Uterus (tissue), 4 donors: ENCODE data around the gene CABP7. TPM values are rescaled to one million over a fixed set of nuclear protein-coding genes. Genes with fewer than 3 reads are reported as not detected.

Experiments
- DNase-seq, 2 donors: peaks; one replicate each; pipeline ENCODE4 v3.0.0-alpha.2; 2019 to 2020
- H3K27ac ChIP-seq, 2 donors: fragments of 200-600 bp; sonication (generic); 1 replicate in 1 of 2; 2 replicates in 1 of 2; pipeline ENCODE4 v1.5.1; 2016 to 2018
- H3K27me3 ChIP-seq, 2 donors: fragments of 200-600 bp; sonication (generic); one replicate each; pipeline ENCODE4 v1.5.1; 2018 to 2019; ENCODE audit warnings: control low read depth in 1 of 2
- H3K36me3 ChIP-seq, 2 donors: fragments of 200-600 bp; sonication (generic); one replicate each; pipeline ENCODE4 v1.5.1; 2019; ENCODE audit warnings: control low read depth in 1 of 2
- H3K4me1 ChIP-seq, 2 donors: fragments of 200-600 bp; sonication (generic); one replicate each; pipeline ENCODE4 v1.5.1; 2018 to 2019; ENCODE audit warnings: control low read depth in 1 of 2
- H3K4me3 ChIP-seq, 2 donors: fragments of 200-600 bp; sonication (generic); 1 replicate in 1 of 2; 2 replicates in 1 of 2; pipeline ENCODE4 v1.5.1; 2018 to 2019; ENCODE audit warnings: mild to moderate bottlenecking in 1 of 2
- H3K9me3 ChIP-seq, 2 donors: fragments of 200-600 bp; sonication (generic); one replicate each; pipeline ENCODE4 v1.5.1; 2019; ENCODE audit warnings: control low read depth in 1 of 2
- POLR2A ChIP-seq, 2 donors: fragments of 450-650 bp; IDR thresholded peaks; one replicate each; pipeline ENCODE4 v1.6.1; 2016; ENCODE audit warnings: antibody characterized with exemption in 2 of 2, mild to moderate bottlenecking in 1 of 2, moderate library complexity in 1 of 2
- intact Hi-C: fragments of 100-400 bp; cut with DNase I; formaldehyde crosslinking; loops from one replicate; pipeline ENCODE4 v1.15.1; 2023; ENCODE audit warnings: low total_unique reads
- total RNA-seq, 4 donors: library from RNA; depleted of rRNA in 3 of 4; stranded (reverse); fragments of >200 nt in 3 of 4; gene quantifications; one replicate each; pipeline versions ENCODE4 v1.1.0 to v1.2.4, GENCODE V29; 2014 to 2023
- TF ChIP-seq, protein P1 (sequence below), 4 experiments: fragments of 200-600 bp in 2 of 4; fragments of 450-650 bp in 2 of 4; sonication (generic) in 2 of 4; IDR thresholded peaks; one replicate each; pipeline ENCODE4 v1.5.1; 2016 to 2019; ENCODE audit warnings: antibody characterized with exemption in 4 of 4, mild to moderate bottlenecking in 2 of 4, moderate library complexity in 1 of 4
- donor health status: DM: yes; HTN: yes; CAD: no.

The CABP7 gene
- total RNA-seq, 4 donors from 2014 or later: 0.14 TPM; not detected in 3

DNA sequence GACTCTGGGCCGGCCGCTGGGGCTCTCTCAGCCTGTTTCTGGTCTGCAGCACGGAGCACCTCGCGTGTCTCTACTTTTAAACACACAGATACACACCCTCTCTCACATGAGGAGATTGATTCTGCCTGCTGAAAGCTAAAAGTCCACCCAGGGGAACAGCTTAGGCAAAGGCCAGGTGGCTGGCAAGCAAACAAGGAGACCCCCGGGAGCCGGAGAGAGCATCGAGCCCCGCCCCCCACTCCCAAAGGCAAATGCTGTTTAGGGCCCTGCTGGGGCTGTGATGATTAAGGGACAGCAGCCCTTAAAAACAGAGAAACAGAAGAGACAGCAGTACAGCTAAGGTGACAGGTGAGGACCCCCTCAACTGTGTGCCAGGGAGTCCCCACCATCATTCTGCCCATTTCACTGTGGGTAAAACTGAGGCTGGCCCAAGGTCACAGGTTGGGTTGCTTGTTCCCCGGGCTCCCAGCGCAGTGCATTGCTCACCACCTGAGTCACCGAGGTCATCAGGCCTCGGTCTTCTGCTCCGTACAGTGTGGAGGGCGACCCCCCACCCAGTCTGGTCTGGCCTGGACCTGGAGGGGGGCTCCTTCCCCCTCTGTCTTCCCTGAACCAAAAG, 6.8 kb downstream of the CABP7 start:
- DNase-seq: no peak
- no peaks in the 10 kb centered on the region for H3K36me3 ChIP-seq
- TF ChIP-seq, protein P1, sequence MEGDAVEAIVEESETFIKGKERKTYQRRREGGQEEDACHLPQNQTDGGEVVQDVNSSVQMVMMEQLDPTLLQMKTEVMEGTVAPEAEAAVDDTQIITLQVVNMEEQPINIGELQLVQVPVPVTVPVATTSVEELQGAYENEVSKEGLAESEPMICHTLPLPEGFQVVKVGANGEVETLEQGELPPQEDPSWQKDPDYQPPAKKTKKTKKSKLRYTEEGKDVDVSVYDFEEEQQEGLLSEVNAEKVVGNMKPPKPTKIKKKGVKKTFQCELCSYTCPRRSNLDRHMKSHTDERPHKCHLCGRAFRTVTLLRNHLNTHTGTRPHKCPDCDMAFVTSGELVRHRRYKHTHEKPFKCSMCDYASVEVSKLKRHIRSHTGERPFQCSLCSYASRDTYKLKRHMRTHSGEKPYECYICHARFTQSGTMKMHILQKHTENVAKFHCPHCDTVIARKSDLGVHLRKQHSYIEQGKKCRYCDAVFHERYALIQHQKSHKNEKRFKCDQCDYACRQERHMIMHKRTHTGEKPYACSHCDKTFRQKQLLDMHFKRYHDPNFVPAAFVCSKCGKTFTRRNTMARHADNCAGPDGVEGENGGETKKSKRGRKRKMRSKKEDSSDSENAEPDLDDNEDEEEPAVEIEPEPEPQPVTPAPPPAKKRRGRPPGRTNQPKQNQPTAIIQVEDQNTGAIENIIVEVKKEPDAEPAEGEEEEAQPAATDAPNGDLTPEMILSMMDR (IDR thresholded peaks at IDR 0.05): no peak
- TF ChIP-seq POLR2A (IDR thresholded peaks at IDR 0.05): no peak
- H3K9me3 ChIP-seq: no peaks in the 10 kb centered on the region
- no peaks in the 10 kb centered on the region for H3K27me3 ChIP-seq
- no peak overlapping the region for H3K27ac ChIP-seq
- H3K4me1 ChIP-seq: no peaks in the 10 kb centered on the region
- no peak overlapping the region for H3K4me3 ChIP-seq
- intact Hi-C loops: no loop called here

DNA sequence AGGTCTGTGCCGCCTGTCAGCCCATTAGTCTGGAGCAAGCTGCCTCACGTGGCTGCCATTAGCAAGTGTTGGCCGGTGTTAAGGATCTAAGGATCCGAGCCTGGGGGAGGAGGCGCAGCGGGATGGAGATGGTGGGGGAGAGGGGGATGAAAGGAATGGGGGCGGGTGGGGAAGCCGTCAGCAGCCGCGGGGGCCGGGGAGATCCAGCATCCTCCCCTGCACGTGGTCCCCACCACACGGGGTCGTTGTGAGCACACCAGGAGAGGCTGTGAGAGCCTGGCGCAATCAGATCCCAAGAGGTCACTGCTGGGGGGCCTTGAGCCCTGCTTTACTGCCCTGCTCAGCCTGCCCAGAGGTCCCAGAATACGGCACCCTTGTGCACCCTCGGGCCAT, 7.3 kb downstream of the CABP7 start:
- TF ChIP-seq, protein P1 (IDR thresholded peaks at IDR 0.05): peak in 2 of 4 experiments; percentile 7 to 21
- no peak for TF ChIP-seq POLR2A (IDR thresholded peaks at IDR 0.05)
- Histone ChIP-seq H3K4me1 (no peaks in the 10 kb centered on the region), H3K27me3 (no peaks in the 10 kb centered on the region), H3K27ac (no peak overlapping the region), H3K4me3 (no peak overlapping the region), H3K36me3 (no peaks in the 10 kb centered on the region), H3K9me3 (no peaks in the 10 kb centered on the region)
- intact Hi-C loops: no loop called here
- DNase-seq: peak; percentile 28 to 49

DNA sequence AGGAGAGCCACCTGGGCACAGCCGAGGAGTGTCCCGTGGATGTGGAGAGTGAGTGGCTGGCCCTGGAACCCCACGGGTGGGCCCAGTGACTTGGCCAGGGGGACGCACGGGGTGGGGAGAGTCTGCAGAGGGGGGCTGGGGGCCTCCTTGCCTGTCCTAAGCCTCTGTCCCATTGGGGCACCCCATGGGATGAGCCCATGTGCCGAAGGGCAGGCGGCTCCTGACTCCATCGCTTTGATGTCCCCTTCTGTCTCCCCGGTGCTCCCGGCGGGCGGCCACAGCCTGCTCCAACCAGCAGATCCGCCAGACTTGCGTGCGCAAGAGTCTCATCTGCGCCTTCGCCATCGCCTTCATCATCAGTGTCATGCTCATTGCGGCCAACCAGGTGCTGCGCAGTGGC, 9.4 kb downstream of the CABP7 start:
- H3K9me3 ChIP-seq: no peaks in the 10 kb centered on the region
- no peak overlapping the region for H3K27ac ChIP-seq
- no peaks in the 10 kb centered on the region for H3K4me1 ChIP-seq
- H3K4me3 ChIP-seq: no peak overlapping the region
- H3K36me3 ChIP-seq: no peaks in the 10 kb centered on the region
- DNase-seq: no peak
- TF ChIP-seq, protein P1 (IDR thresholded peaks at IDR 0.05): no peak
- TF ChIP-seq POLR2A (IDR thresholded peaks at IDR 0.05): no peak
- H3K27me3 ChIP-seq: no peaks in the 10 kb centered on the region
- intact Hi-C loops: no loop called here

DNA sequence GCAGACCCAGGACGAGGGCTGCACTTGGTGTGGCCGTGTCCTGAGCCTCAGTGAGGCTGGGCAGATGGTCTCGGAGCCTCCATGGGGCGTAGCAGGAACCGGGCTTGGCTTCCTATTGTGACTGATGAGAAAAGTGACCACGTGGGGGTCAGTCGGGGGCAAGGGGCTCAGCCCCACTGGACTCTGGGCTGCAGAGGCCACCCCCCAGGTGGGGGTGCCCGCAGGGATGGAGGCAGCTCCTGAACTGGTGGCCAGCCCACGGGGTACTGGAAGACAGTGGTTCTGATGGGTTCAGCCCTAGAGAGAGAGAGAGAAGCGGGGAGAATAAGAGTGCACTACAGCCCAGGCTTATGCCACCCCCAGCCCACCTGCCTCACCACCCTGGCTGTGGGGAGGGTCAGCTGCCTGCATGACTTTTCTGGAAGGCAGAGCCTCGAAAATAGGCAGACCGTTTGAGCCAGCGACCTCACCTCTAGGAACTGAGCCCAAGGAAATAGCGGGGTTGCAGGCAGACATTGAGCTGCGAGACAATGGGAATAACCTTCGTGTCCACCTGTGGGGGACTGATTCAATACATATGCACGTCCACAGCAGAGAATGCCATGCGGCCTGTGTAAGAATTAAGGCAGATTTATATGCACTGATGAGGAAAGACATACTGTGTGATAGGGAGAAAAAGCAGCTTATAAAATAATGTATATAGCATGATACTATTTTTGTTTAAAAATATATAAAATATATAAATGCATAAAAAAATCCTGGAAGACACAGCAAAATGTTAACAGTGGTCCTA, 11.5 kb downstream of the CABP7 start:
- intact Hi-C loops: no loop called here
- TF ChIP-seq, protein P1 (IDR thresholded peaks at IDR 0.05): no peak
- TF ChIP-seq POLR2A (IDR thresholded peaks at IDR 0.05): no peak
- Histone ChIP-seq H3K27me3 (no peaks in the 10 kb centered on the region), H3K4me1 (no peaks in the 10 kb centered on the region), H3K9me3 (no peaks in the 10 kb centered on the region), H3K36me3 (no peaks in the 10 kb centered on the region), H3K4me3 (no peak overlapping the region), H3K27ac (no peak overlapping the region)
- DNase-seq: no peak

DNA sequence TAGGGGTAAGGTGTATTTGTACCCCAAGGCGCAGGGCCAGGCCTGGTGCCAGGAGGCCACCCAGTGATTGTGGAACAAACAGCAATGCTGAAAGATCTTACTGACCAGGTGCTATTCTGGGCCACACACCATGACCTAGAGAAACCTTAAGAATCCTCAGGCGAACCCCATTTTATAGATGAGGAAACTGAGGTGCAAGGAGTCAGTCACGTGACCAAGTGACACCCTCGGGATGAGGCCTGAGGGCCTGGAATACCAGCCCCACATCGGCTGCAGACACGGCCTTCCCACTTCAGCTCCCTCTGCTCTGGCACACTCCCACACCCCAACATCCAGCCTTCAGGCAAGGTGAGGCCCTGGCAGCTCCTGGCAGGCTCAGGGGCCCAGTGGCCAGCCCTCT, 13.1 kb downstream of the CABP7 start:
- no peak for TF ChIP-seq POLR2A (IDR thresholded peaks at IDR 0.05)
- TF ChIP-seq, protein P1 (IDR thresholded peaks at IDR 0.05): no peak
- H3K27me3 ChIP-seq: no peaks in the 10 kb centered on the region
- H3K27ac ChIP-seq: no peak overlapping the region
- no peak for DNase-seq
- no peaks in the 10 kb centered on the region for H3K9me3 ChIP-seq
- no peak overlapping the region for H3K4me3 ChIP-seq
- intact Hi-C loops: no loop called here
- H3K36me3 ChIP-seq: no peaks in the 10 kb centered on the region
- H3K4me1 ChIP-seq: no peaks in the 10 kb centered on the region
